Vagina (tissue), 2 donors: Measurements from ENCODE around the gene POPDC3. TPM values are rescaled to one million over a fixed set of nuclear protein-coding genes. Genes with fewer than 3 reads are reported as not detected.

Source experiments
- DNase-seq, 2 donors: peaks; one replicate each; pipeline ENCODE4 v3.0.0-alpha.2; 2017; ENCODE audit errors: extremely low spot score in 2 of 2
- H3K27ac ChIP-seq: fragments of 200-600 bp; sonication (generic); one replicate; pipeline ENCODE4 v1.5.1; 2019
- H3K27me3 ChIP-seq: fragments of 200-600 bp; sonication (generic); one replicate; pipeline ENCODE4 v1.5.1; 2019
- H3K36me3 ChIP-seq, 2 donors: fragments of 200-600 bp; sonication (generic); one replicate each; pipeline ENCODE4 v1.5.1; 2017 to 2019
- H3K4me1 ChIP-seq: fragments of 200-600 bp; sonication (generic); one replicate; pipeline ENCODE4 v1.5.1; 2019
- H3K4me3 ChIP-seq, 2 donors: fragments of 200-600 bp; sonication (generic); 1 replicate in 1 of 2; 2 replicates in 1 of 2; pipeline ENCODE4 v1.5.1; 2016 to 2019
- H3K9me3 ChIP-seq: fragments of 200-600 bp; sonication (generic); one replicate; pipeline ENCODE4 v1.5.1; 2019
- CTCF ChIP-seq, 3 experiments: fragments of 450-650 bp in 2 of 3; fragments of 200-600 bp in 1 of 3; sonication (generic) in 1 of 3; IDR thresholded peaks; one replicate each; pipeline ENCODE4 v1.5.1; 2017 to 2019; ENCODE audit warnings: antibody characterized with exemption in 3 of 3, mild to moderate bottlenecking in 2 of 3, moderate library complexity in 2 of 3
- POLR2A ChIP-seq, 2 donors: fragments of 450-650 bp; IDR thresholded peaks; one replicate each; pipeline ENCODE4 v1.6.1; 2017; ENCODE audit warnings: antibody characterized with exemption in 2 of 2, mild to moderate bottlenecking in 2 of 2, moderate library complexity in 2 of 2
- POLR2AphosphoS5 ChIP-seq, 2 donors: sonication (generic); formaldehyde crosslinking; IDR thresholded peaks; one replicate each; pipeline ENCODE4 v1.9.0; 2017; ENCODE audit warnings: antibody characterized with exemption in 2 of 2, mild to moderate bottlenecking in 2 of 2, low read depth in 1 of 2; ENCODE audit not compliant: insufficient read depth in 1 of 2
- intact Hi-C: fragments of 100-400 bp; cut with DNase I; formaldehyde crosslinking; loops from one replicate; pipeline ENCODE4 v1.15.1; 2023
- total RNA-seq: library from RNA; depleted of rRNA; stranded (reverse); fragments of >200 nt; gene quantifications from one replicate; pipeline ENCODE4 v1.2.3, GENCODE V29; 2016

The POPDC3 gene
- total RNA-seq, 1 donor from 2014 or later: not detected

GRCh38 chr6:105138141-105138540 is 41.7 kb downstream of the POPDC3 start:
- TF ChIP-seq POLR2A (IDR thresholded peaks at IDR 0.05): no peak
- Histone ChIP-seq H3K4me3 (peak overlapping the region in 1 of 2 donors; percentile 89), H3K27me3 (no peaks in the 10 kb centered on the region), H3K36me3 (peaks cover 0 to under 1% of the 10 kb centered on the region in 2 donors), H3K4me1 (peaks cover 20% of the 10 kb centered on the region), H3K27ac (no peak overlapping the region), H3K9me3 (no peaks in the 10 kb centered on the region)
- intact Hi-C loops: no loop called here
- DNase-seq: no peak

- Histone ChIP-seq H3K4me3 (peak overlapping the region; percentile 69 to 89), H3K4me1 (peaks cover 20% of the 10 kb centered on the region), H3K36me3 (no peaks in the 10 kb centered on the region), H3K9me3 (no peaks in the 10 kb centered on the region), H3K27me3 (no peaks in the 10 kb centered on the region), H3K27ac (peak overlapping the region; percentile 79)
- DNase-seq: no peak
- TF ChIP-seq CTCF (IDR thresholded peaks at IDR 0.05) (no peak), POLR2AphosphoS5 (IDR thresholded peaks at IDR 0.05; ENCODE audit: insufficient read depth in 1 of 2, low read depth in 1 of 2) (peak in 1 of 2 donors; percentile 10), POLR2A (IDR thresholded peaks at IDR 0.05) (no peak)
- intact Hi-C loops: no loop called here
These were observed 42.4 kb downstream of the POPDC3 start for GRCh38 chr6:105137388-105137787.

- DNase-seq: no peak
- Histone ChIP-seq H3K4me1 (peaks cover 20% of the 10 kb centered on the region), H3K9me3 (no peaks in the 10 kb centered on the region), H3K27me3 (no peaks in the 10 kb centered on the region), H3K27ac (peak overlapping the region; percentile 79), H3K4me3 (peak overlapping the region; percentile 69 to 89), H3K36me3 (no peaks in the 10 kb centered on the region)
- TF ChIP-seq CTCF (IDR thresholded peaks at IDR 0.05) (peak in 1 of 3 experiments; percentile 4), POLR2AphosphoS5 (IDR thresholded peaks at IDR 0.05; ENCODE audit: insufficient read depth in 1 of 2, low read depth in 1 of 2) (peak in 1 of 2 donors; percentile 27), POLR2A (IDR thresholded peaks at IDR 0.05) (no peak)
- intact Hi-C loops: no loop called here
These were observed 43.1 kb downstream of the POPDC3 start for GRCh38 chr6:105136431-105137350.

GRCh38 chr6:105135907-105136430 is 43.8 kb downstream of the POPDC3 start:
- Histone ChIP-seq H3K27ac (peak overlapping the region; percentile 79), H3K4me1 (peaks cover 20% of the 10 kb centered on the region), H3K4me3 (peak overlapping the region; percentile 69 to 89), H3K27me3 (no peaks in the 10 kb centered on the region), H3K9me3 (no peaks in the 10 kb centered on the region), H3K36me3 (no peaks in the 10 kb centered on the region)
- no peak for DNase-seq
- TF ChIP-seq CTCF (IDR thresholded peaks at IDR 0.05) (no peak), POLR2A (IDR thresholded peaks at IDR 0.05) (no peak), POLR2AphosphoS5 (IDR thresholded peaks at IDR 0.05; ENCODE audit: insufficient read depth in 1 of 2, low read depth in 1 of 2) (no peak)
- intact Hi-C loops: no loop called here

GRCh38 chr6:105135056-105135455 is 44.8 kb downstream of the POPDC3 start:
- H3K27me3 ChIP-seq: no peaks in the 10 kb centered on the region
- TF ChIP-seq POLR2AphosphoS5 (IDR thresholded peaks at IDR 0.05; ENCODE audit: insufficient read depth in 1 of 2, low read depth in 1 of 2): no peak
- no peak for TF ChIP-seq POLR2A (IDR thresholded peaks at IDR 0.05)
- no peak for TF ChIP-seq CTCF (IDR thresholded peaks at IDR 0.05)
- peaks cover 20% of the 10 kb centered on the region for H3K4me1 ChIP-seq
- H3K4me3 ChIP-seq: no peak overlapping the region
- intact Hi-C loops: no loop called here
- no peaks in the 10 kb centered on the region for H3K9me3 ChIP-seq
- no peak for DNase-seq
- no peak overlapping the region for H3K27ac ChIP-seq
- H3K36me3 ChIP-seq: no peaks in the 10 kb centered on the region
